MM.1S (cell line): ENCODE data around the gene PRKRA.

ENCODE experiments used
- CTCF ChIP-seq: fragments of 300-600 bp; sonication (generic); IDR thresholded peaks from 2 replicates; pipeline ENCODE4 v1.5.1; 2016; ENCODE audit warnings: antibody characterized with exemption, low read length, mixed read lengths
- EZH2 ChIP-seq: fragments of 300-600 bp; sonication (generic); optimal IDR thresholded peaks from 2 replicates; pipeline ENCODE3; 2017; ENCODE audit warnings: low read depth, mild to moderate bottlenecking, antibody characterized with exemption, low read length, mixed read lengths
- EZH2phosphoT487 ChIP-seq: fragments of 300-600 bp; sonication (generic); IDR thresholded peaks from 2 replicates; pipeline ENCODE4 v1.6.1; 2018; ENCODE audit warnings: antibody characterized with exemption, low read length

GRCh38 chr2:178496049-178496448 lies 45.1 kb upstream of the PRKRA start:
- TF ChIP-seq CTCF (no peak), EZH2 (no peak), EZH2phosphoT487 (no peak)
